Astrocyte of the cerebellum (primary cell): ENCODE results near the gene RUNX2.

Experiments used
- DNase-seq: peaks from one replicate; pipeline ENCODE4 v3.0.0-alpha.2; 2011; ENCODE audit warnings: low read depth
- H3K4me3 ChIP-seq: 2 replicates; pipeline ENCODE4 v1.5.1; 2011; ENCODE audit warnings: mild to moderate bottlenecking, low read depth, low read length, moderate library complexity
- in situ Hi-C: cut with HindIII; loops from 2 replicates; pipeline ENCODE4 v1.10.0; 2017; ENCODE audit warnings: low sequenced_read_pairs
- TF ChIP-seq, protein P1 (sequence below): IDR thresholded peaks from 2 replicates; pipeline ENCODE4 v1.5.1; 2012; ENCODE audit warnings: low read length, low read depth, moderate library complexity, mild to moderate bottlenecking; ENCODE audit errors: missing control alignments

Gene RUNX2

DNA sequence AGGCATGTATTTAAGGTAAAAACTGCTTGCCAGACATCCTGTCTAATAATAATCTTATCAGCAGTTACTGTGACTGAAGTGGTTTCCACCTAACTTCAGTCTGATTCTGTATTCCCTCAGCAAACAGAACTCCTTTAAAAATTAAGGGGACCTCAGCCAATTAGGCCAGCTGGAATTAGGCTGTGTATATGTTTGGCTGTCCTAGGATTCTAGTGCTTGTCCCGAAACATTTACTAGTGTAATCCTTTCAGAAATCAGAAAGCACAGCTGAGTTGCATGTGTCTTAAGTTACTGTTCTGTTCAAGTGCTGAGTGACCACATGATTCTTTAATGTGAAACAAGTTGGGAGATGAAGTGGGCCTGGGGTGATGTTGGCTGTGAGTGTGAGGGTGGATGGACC is 170.5 kb downstream of the RUNX2 start:
- in situ Hi-C loops, result no loop called here
- H3K4me3 ChIP-seq, result no peak overlapping the region
- TF ChIP-seq, protein P1, sequence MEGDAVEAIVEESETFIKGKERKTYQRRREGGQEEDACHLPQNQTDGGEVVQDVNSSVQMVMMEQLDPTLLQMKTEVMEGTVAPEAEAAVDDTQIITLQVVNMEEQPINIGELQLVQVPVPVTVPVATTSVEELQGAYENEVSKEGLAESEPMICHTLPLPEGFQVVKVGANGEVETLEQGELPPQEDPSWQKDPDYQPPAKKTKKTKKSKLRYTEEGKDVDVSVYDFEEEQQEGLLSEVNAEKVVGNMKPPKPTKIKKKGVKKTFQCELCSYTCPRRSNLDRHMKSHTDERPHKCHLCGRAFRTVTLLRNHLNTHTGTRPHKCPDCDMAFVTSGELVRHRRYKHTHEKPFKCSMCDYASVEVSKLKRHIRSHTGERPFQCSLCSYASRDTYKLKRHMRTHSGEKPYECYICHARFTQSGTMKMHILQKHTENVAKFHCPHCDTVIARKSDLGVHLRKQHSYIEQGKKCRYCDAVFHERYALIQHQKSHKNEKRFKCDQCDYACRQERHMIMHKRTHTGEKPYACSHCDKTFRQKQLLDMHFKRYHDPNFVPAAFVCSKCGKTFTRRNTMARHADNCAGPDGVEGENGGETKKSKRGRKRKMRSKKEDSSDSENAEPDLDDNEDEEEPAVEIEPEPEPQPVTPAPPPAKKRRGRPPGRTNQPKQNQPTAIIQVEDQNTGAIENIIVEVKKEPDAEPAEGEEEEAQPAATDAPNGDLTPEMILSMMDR, result no peak
- no peak for DNase-seq

DNA sequence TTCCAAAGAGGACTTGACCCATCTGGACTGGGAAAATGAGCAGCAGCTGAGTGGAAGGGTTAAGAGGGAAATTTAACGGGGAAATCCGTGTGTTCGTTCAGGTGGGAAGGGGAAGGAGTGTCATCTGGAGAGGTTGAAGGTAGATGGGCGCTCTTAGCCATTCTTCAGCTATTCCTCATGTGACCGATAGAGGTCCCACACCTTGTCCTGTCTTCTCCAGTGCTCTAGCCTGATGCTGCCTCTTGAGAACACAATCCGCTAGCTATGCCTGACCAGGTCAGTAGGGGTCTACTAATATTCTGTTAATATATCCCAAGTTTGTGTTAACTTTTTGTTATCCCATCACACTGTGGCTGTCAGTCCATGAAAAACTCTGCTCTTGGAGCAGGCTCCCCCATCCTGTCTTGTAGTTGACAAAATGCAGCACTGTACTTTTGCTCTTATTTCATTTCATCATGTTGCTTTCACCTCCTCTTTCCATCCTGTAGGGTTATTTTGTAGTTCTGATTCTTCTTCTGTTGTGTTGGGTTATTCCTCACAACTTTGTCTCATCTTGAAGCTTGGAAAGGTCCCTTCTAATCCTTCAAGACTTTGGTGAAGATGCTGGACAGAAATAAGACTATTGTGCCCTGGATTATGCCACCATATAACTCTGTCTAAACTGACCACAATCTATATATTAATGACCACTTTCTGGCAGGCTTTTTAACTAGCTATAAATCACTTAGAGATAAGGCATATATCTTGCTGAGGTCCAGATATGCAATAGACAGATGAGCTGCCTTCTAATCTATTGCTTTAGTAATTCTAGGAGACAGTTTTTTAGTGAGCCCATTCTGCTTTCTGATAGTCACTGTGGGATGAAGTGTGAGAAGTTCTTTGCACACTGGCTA is 173.0 kb downstream of the RUNX2 start:
- in situ Hi-C loops, result no loop called here
- no peak for DNase-seq
- H3K4me3 ChIP-seq, result no peak overlapping the region
- TF ChIP-seq, protein P1, result peak; percentile 56

DNA sequence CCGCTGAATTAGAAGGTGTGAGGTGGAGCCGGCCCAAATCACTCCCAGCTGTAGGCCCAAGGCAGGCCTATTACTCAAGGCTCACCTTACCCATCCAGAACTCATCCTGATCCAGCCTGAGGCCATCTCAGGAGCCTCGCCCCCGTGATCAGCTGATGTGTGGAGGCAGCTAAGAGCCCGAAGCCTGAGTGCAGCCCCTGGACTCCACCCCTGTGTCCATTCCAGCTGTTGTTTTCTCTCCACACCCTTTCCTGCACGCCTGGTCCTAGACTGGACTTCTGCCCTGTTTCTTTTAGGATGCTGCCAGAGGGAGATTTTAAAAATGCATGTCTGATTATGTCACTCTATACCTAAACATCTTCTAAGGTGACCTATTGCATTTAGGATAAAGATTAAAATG is 174.3 kb downstream of the RUNX2 start:
- DNase-seq, result no peak
- no peak overlapping the region for H3K4me3 ChIP-seq
- TF ChIP-seq, protein P1, result no peak
- in situ Hi-C loops, result no loop called here

DNA sequence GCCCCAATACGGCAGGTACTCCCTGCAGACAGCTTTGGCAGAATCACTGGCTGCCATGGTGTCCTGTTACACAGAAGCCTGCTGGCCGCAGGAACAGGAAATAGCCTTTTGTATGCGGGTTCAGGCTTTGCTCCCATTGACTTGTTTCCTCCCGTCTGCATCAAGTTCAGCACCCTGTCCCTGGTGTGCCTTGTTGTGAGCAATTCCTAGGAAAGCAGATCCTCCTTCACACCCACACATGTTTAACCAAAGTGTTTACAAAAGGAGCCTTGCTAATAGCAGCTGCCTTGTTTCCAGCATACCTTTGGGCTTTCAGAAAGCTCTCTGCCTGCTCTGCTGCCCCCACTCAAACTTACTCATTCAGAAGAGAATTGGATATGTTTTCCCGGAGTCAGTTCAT is 176.8 kb downstream of the RUNX2 start:
- in situ Hi-C loops, result no loop called here
- no peak overlapping the region for H3K4me3 ChIP-seq
- DNase-seq, result peak; percentile 40
- TF ChIP-seq, protein P1, result no peak

DNA sequence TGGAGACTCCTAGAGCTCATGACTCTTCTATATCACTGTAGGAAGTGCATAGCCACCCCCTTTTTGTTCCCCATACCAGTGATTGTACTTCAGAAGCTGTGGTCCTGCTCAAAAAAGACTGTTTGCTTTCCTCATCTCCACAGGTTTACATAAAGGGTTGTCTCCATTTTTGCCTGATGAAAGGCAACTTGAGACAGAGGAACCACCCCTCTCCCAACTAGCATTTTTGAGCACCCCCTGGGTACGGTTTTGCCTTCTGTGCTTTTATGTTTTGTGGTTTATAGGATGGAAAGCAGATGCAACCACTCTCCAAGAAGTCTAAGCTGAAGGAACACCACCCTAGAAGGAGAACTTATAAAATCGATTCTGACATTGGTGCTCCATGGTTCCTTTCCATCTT is 177.3 kb downstream of the RUNX2 start:
- in situ Hi-C loops, result no loop called here
- no peak for DNase-seq
- H3K4me3 ChIP-seq, result no peak overlapping the region
- TF ChIP-seq, protein P1, result no peak

DNA sequence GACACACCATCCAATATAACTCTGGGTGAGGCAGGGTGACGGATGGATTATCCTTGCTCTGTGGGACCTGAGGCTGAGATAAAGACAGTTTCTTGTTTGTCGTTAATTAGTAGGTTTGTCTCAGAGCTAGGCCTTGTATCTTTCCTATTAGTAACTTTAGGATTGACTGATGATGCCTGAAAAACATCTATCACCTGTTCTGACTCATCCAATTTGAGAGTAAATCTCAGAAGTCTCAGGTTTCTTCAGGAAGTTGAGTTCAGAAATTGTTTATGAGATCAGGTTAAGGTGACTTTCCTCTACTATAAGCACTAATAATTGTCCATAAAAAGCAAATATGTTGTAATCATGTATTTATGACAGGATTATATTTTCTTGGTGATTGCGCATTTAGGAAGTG is 179.1 kb downstream of the RUNX2 start:
- no peak overlapping the region for H3K4me3 ChIP-seq
- in situ Hi-C loops, result no loop called here
- DNase-seq, result no peak
- TF ChIP-seq, protein P1, result no peak

DNA sequence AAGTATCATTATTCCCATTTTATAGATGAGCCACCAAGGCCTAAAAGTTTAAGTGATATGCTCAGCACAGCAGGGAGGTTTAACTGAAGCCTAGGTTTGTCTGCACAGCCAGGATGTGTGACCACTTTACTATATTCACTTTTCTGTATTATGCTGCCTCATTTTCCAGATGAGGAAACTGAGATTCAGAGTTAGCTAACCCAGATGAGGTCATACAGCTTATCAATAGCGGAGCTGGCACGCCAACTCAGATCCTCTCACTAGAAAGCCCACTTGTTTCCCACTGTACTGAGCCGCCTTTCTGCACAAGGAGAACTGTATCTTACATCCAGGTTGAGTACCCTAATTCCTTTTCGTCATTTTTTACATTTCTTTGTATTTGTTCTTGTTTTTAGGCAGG is 181.3 kb downstream of the RUNX2 start:
- in situ Hi-C loops, result no loop called here
- TF ChIP-seq, protein P1, result no peak
- no peak overlapping the region for H3K4me3 ChIP-seq
- no peak for DNase-seq
